HEK293 (cell line): ENCODE measurements around the gene SMCO4.

Experiments used
- CTCF ChIA-PET: fragments of 350-600 bp; formaldehyde crosslinking; extraction: SDS; loops from one replicate; lab custom pipeline; 2021; ENCODE audit warnings: antibody characterized with exemption; lab: Yijun Ruan, JAX
- POLR2A ChIA-PET: fragments of 300-600 bp; formaldehyde crosslinking; extraction: SDS; loops from one replicate; lab custom pipeline; 2020; ENCODE audit warnings: antibody characterized with exemption, inconsistent platforms; lab: Yijun Ruan, JAX
- H3K27ac ChIP-seq: fragments of 200-500 bp; sonication (Bioruptor generic); 2 replicates; pipeline ENCODE4 v1.5.1; 2014; ENCODE audit warnings: low read depth, low read length, control low read depth, inconsistent platforms; ENCODE audit errors: extremely low read depth
- H3K36me3 ChIP-seq, 2 experiments: fragments of 200-500 bp in 1 of 2; sonication (Bioruptor generic) in 1 of 2; 1 replicate in 1 of 2; 2 replicates in 1 of 2; pipeline ENCODE4 v1.5.1; 2014 to 2017; ENCODE audit warnings: inconsistent platforms in 2 of 2, low read length in 2 of 2; ENCODE audit not compliant: control insufficient read depth in 2 of 2, insufficient read depth in 1 of 2
- H3K4me1 ChIP-seq: fragments of 200-500 bp; sonication (Bioruptor generic); 2 replicates; pipeline ENCODE4 v1.5.1; 2014; ENCODE audit warnings: mild to moderate bottlenecking, low read length, inconsistent platforms; ENCODE audit not compliant: control insufficient read depth, insufficient read depth
- H3K4me3 ChIP-seq: 2 replicates; pipeline ENCODE4 v1.5.1; 2011; ENCODE audit warnings: low read depth, mild to moderate bottlenecking, control low read depth, low read length, moderate library complexity
- H3K9me3 ChIP-seq: fragments of 200-500 bp; sonication (Bioruptor generic); 2 replicates; pipeline ENCODE4 v1.5.1; 2014; ENCODE audit warnings: low read depth, low read length, inconsistent platforms; ENCODE audit not compliant: control insufficient read depth, insufficient read depth
- GLIS1 ChIP-seq: fragments of 450-650 bp; formaldehyde crosslinking; IDR thresholded peaks from 2 replicates; pipeline ENCODE4 v1.5.1; 2016; ENCODE audit warnings: missing biosample characterization, missing genetic modification characterization
- OVOL3 ChIP-seq: fragments of 450-650 bp; formaldehyde crosslinking; IDR thresholded peaks from 2 replicates; pipeline ENCODE4 v1.5.1; 2016; ENCODE audit warnings: missing biosample characterization, missing genetic modification characterization
- SP2 ChIP-seq: fragments of 450-650 bp; formaldehyde crosslinking; IDR thresholded peaks from 2 replicates; pipeline ENCODE4 v1.5.1; 2016; ENCODE audit warnings: missing biosample characterization, missing genetic modification characterization
- ZBTB1 ChIP-seq: fragments of 450-650 bp; formaldehyde crosslinking; IDR thresholded peaks from 2 replicates; pipeline ENCODE4 v1.5.1; 2016; ENCODE audit warnings: missing biosample characterization, missing genetic modification characterization
- ZBTB20 ChIP-seq: fragments of 450-650 bp; formaldehyde crosslinking; IDR thresholded peaks from 2 replicates; pipeline ENCODE4 v1.5.1; 2016; ENCODE audit warnings: missing biosample characterization, missing genetic modification characterization
- ZBTB21 ChIP-seq: fragments of 450-650 bp; formaldehyde crosslinking; IDR thresholded peaks from 2 replicates; pipeline ENCODE4 v1.5.1; 2017; ENCODE audit warnings: missing biosample characterization, missing genetic modification characterization
- ZBTB48 ChIP-seq: fragments of 450-650 bp; formaldehyde crosslinking; IDR thresholded peaks from 2 replicates; pipeline ENCODE4 v1.5.1; 2016; ENCODE audit warnings: missing biosample characterization, missing genetic modification characterization
- ZEB2 ChIP-seq: fragments of 450-650 bp; formaldehyde crosslinking; IDR thresholded peaks from 2 replicates; pipeline ENCODE4 v1.5.1; 2016; ENCODE audit warnings: missing biosample characterization, missing genetic modification characterization
- ZFP37 ChIP-seq: fragments of 450-650 bp; formaldehyde crosslinking; IDR thresholded peaks from 2 replicates; pipeline ENCODE4 v1.5.1; 2016; ENCODE audit warnings: missing biosample characterization, missing genetic modification characterization
- ZNF10 ChIP-seq: fragments of 450-650 bp; formaldehyde crosslinking; IDR thresholded peaks from 2 replicates; pipeline ENCODE4 v1.5.1; 2017; ENCODE audit warnings: missing biosample characterization, missing genetic modification characterization
- ZNF157 ChIP-seq: fragments of 450-650 bp; formaldehyde crosslinking; IDR thresholded peaks from 2 replicates; pipeline ENCODE4 v1.5.1; 2016; ENCODE audit warnings: missing biosample characterization, missing genetic modification characterization
- ZNF184 ChIP-seq: fragments of 450-650 bp; IDR thresholded peaks from 2 replicates; pipeline ENCODE4 v1.5.1; 2018; ENCODE audit warnings: missing biosample characterization, mild to moderate bottlenecking, missing genetic modification characterization
- ZNF214 ChIP-seq: fragments of 450-650 bp; formaldehyde crosslinking; IDR thresholded peaks from 2 replicates; pipeline ENCODE4 v1.5.1; 2017; ENCODE audit warnings: missing biosample characterization, mild to moderate bottlenecking, missing genetic modification characterization, borderline replicate concordance
- ZNF248 ChIP-seq: fragments of 450-650 bp; formaldehyde crosslinking; IDR thresholded peaks from 2 replicates; pipeline ENCODE4 v1.5.1; 2017; ENCODE audit warnings: missing biosample characterization, missing genetic modification characterization
- ZNF433 ChIP-seq: fragments of 450-650 bp; formaldehyde crosslinking; IDR thresholded peaks from 2 replicates; pipeline ENCODE4 v1.5.1; 2016; ENCODE audit warnings: missing biosample characterization, missing genetic modification characterization, low read depth
- ZNF513 ChIP-seq: fragments of 450-650 bp; IDR thresholded peaks from 2 replicates; pipeline ENCODE4 v1.5.1; 2018; ENCODE audit warnings: missing biosample characterization, missing genetic modification characterization
- ZNF521 ChIP-seq: fragments of 450-650 bp; formaldehyde crosslinking; IDR thresholded peaks from 2 replicates; pipeline ENCODE4 v1.5.1; 2017; ENCODE audit warnings: missing biosample characterization, mild to moderate bottlenecking, missing genetic modification characterization
- ZNF580 ChIP-seq: fragments of 450-650 bp; formaldehyde crosslinking; IDR thresholded peaks from 2 replicates; pipeline ENCODE4 v1.5.1; 2016; ENCODE audit warnings: missing biosample characterization, missing genetic modification characterization
- ZNF654 ChIP-seq: fragments of 450-650 bp; formaldehyde crosslinking; IDR thresholded peaks from 2 replicates; pipeline ENCODE4 v1.5.1; 2016; ENCODE audit warnings: low read depth, missing biosample characterization, missing genetic modification characterization
- ZSCAN30 ChIP-seq: fragments of 450-650 bp; IDR thresholded peaks from 2 replicates; pipeline ENCODE4 v1.5.1; 2018; ENCODE audit warnings: missing biosample characterization, mild to moderate bottlenecking, missing genetic modification characterization, moderate library complexity
- TF ChIP-seq, protein P1 (sequence below): fragments of 450-650 bp; formaldehyde crosslinking; IDR thresholded peaks from 2 replicates; pipeline ENCODE4 v1.5.1; 2016; ENCODE audit warnings: missing biosample characterization, missing genetic modification characterization, borderline replicate concordance
- TF ChIP-seq, protein P2 (sequence below): fragments of 450-650 bp; formaldehyde crosslinking; IDR thresholded peaks from 2 replicates; pipeline ENCODE4 v1.5.1; 2017; ENCODE audit warnings: missing biosample characterization, mild to moderate bottlenecking, missing genetic modification characterization, moderate library complexity
- TF ChIP-seq, protein P3 (sequence below): IDR thresholded peaks from 2 replicates; pipeline ENCODE4 v1.6.1; 2011; ENCODE audit warnings: mild to moderate bottlenecking, low read depth, low read length, borderline replicate concordance

SMCO4 gene

GRCh38 chr11:93517041-93517440, 26.1 kb downstream of the SMCO4 start (continued):
- TF ChIP-seq, protein P1, sequence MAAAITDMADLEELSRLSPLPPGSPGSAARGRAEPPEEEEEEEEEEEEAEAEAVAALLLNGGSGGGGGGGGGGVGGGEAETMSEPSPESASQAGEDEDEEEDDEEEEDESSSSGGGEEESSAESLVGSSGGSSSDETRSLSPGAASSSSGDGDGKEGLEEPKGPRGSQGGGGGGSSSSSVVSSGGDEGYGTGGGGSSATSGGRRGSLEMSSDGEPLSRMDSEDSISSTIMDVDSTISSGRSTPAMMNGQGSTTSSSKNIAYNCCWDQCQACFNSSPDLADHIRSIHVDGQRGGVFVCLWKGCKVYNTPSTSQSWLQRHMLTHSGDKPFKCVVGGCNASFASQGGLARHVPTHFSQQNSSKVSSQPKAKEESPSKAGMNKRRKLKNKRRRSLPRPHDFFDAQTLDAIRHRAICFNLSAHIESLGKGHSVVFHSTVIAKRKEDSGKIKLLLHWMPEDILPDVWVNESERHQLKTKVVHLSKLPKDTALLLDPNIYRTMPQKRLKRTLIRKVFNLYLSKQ (tag by site-specific recombination), result no peak
- TF ChIP-seq ZNF654 (tag by site-specific recombination) (no peak), ZBTB1 (tag by site-specific recombination) (no peak)
- TF ChIP-seq, protein P2, sequence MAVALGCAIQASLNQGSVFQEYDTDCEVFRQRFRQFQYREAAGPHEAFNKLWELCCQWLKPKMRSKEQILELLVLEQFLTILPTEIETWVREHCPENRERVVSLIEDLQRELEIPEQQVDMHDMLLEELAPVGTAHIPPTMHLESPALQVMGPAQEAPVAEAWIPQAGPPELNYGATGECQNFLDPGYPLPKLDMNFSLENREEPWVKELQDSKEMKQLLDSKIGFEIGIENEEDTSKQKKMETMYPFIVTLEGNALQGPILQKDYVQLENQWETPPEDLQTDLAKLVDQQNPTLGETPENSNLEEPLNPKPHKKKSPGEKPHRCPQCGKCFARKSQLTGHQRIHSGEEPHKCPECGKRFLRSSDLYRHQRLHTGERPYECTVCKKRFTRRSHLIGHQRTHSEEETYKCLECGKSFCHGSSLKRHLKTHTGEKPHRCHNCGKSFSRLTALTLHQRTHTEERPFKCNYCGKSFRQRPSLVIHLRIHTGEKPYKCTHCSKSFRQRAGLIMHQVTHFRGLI (tag by site-specific recombination), result no peak

DNA sequence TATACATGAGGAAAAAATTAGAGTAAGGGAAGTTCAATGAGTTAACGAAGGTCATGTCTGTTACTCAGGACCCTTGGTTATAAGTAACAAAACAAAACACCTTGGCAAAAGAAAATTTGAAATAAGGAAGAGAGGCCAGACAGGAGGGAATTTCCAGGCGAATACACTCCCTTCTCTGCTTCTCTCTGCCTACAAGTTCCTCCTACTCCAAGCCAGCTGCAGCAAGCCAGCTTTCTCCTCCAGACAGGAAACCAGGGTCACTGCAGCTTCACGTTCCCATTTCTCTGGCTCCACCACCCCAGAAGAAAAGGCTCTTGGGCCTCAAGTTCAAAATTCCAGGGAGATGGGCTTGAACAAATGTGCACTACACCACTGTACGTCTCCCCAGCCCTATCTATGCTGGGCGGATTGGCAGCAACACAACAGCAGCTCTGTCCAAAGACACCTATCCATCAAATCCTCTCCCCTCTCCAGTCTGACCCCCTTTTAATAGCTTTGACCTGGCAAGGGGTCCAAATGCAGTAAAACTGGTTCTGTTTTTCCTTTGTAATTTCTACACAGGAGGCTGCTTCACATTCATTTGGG, 27.7 kb downstream of the SMCO4 start:
- Histone ChIP-seq H3K4me1 (no peaks in the 10 kb centered on the region), H3K27ac (no peak overlapping the region), H3K4me3 (no peak overlapping the region), H3K36me3 (no peaks in the 10 kb centered on the region), H3K9me3 (no peaks in the 10 kb centered on the region)
- POLR2A ChIA-PET, result interaction anchor here (0.6 kb wide), 1 partner anchor 117 kb away, joined by 6 read pairs; no protein-coding TSS in a partner anchor
- CTCF ChIA-PET, result interaction anchor here (1.0 kb wide), 1 partner anchor 26 kb away, joined by 6 read pairs; no protein-coding TSS in a partner anchor
- no peak for TF ChIP-seq ZNF157 (tag by site-specific recombination)
- no peak for TF ChIP-seq ZNF580 (tag by site-specific recombination)
- TF ChIP-seq, protein P3, sequence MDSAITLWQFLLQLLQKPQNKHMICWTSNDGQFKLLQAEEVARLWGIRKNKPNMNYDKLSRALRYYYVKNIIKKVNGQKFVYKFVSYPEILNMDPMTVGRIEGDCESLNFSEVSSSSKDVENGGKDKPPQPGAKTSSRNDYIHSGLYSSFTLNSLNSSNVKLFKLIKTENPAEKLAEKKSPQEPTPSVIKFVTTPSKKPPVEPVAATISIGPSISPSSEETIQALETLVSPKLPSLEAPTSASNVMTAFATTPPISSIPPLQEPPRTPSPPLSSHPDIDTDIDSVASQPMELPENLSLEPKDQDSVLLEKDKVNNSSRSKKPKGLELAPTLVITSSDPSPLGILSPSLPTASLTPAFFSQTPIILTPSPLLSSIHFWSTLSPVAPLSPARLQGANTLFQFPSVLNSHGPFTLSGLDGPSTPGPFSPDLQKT, result no peak
- TF ChIP-seq, all 188 proteins: peak for 0

DNA sequence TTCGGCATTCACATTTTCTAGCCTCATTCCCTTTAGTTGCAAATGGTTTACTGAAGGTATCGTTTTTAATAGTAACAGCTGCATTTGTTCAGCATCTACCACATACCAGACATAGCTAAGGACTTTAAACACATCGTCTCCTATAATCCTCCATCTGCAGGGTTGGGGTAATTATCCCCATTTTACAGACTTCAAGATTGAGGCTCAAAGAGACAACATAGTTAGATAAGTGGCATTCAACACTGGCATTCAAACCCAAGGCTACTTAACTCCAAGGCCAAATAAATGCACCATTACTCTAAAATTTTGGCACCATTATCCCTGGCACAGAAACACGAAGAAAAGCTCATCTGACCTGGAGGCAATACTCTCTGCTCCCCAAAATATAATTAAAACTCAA, 28.5 kb downstream of the SMCO4 start:
- no peak overlapping the region for H3K4me3 ChIP-seq
- no peak for TF ChIP-seq OVOL3 (tag by site-specific recombination)
- TF ChIP-seq ZBTB20 (tag by site-specific recombination), result no peak
- TF ChIP-seq ZSCAN30 (tag by site-specific recombination), result no peak
- no peak for TF ChIP-seq ZNF248
- no peak for TF ChIP-seq ZNF513 (tag by site-specific recombination)
- TF ChIP-seq, protein P3, result no peak
- no peak for TF ChIP-seq ZNF184 (tag by site-specific recombination)
- no peak for TF ChIP-seq ZBTB21 (tag by site-specific recombination)
- TF ChIP-seq ZNF433 (tag by site-specific recombination), result no peak
- TF ChIP-seq ZNF10 (tag by site-specific recombination), result no peak
- TF ChIP-seq ZNF214 (tag by site-specific recombination), result no peak
- TF ChIP-seq ZEB2, result no peak
- TF ChIP-seq SP2 (tag by site-specific recombination), result no peak
- no peak for TF ChIP-seq ZFP37 (tag by site-specific recombination)
- TF ChIP-seq GLIS1 (tag by site-specific recombination), result no peak
- no peak for TF ChIP-seq ZNF521 (tag by site-specific recombination)
- TF ChIP-seq ZBTB48, result no peak
- TF ChIP-seq, all 188 proteins: peak for 0
- no peaks in the 10 kb centered on the region for H3K4me1 ChIP-seq
- ChIA-PET CTCF (interaction anchor here (0.6 to 1.0 kb wide), 3 partner anchors 27 to 760 kb away, joined by 5 to 9 read pairs (median 6); no protein-coding TSS in a partner anchor), POLR2A (no interaction called here)
- H3K27ac ChIP-seq, result no peak overlapping the region
- no peaks in the 10 kb centered on the region for H3K36me3 ChIP-seq
- H3K9me3 ChIP-seq, result no peaks in the 10 kb centered on the region
